ENCODE results near the gene CD9. TPM values are rescaled to one million over a fixed set of nuclear protein-coding genes. Genes with fewer than 3 reads are reported as not detected.

Gene CD9
- total RNA-seq, 1 donor from 2014 or later = 120 TPM

DNA sequence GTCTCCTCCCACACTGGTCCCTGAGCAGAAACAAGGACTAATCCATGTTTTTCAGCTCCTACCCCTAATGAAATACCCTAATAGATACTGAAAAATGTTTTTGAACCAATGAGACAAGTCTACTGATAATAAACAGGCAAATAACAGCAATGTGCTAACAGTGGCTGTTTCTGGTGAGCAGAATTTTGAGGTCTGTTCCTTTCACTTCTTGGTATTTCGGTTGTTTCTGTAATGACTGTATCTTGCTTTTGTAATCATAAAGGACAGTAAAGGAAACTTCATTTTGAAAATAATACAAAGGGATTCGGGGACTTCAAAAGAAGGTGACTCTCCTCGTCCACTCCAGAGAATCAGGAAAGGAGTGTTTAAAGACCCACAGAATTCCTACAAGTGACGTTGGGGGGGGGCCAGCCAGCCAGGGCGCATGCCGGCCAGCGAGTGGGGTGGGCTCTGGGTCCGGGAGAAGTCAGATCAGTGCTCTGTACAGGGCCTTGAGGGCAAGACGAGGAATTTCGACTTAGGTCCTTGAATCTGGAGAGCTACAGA is 1.1 kb upstream of the CD9 start:
- no peaks in the 10 kb centered on the region for H3K9me3 Mint-ChIP-seq
- no peak for TF ChIP-seq CTCF (conservative IDR thresholded peaks at IDR 0.05)
- peaks cover 52% of the 10 kb centered on the region for H3K27me3 Mint-ChIP-seq
- peaks cover 12% of the 10 kb centered on the region for H3K36me3 Mint-ChIP-seq
- peaks cover 34% of the 10 kb centered on the region for H3K4me1 Mint-ChIP-seq (ENCODE audit: unreplicated experiment)
- peak overlapping the region; percentile 87 for H3K4me3 Mint-ChIP-seq
- H3K27ac Mint-ChIP-seq = peak overlapping the region; percentile 98
- no peak for DNase-seq (ENCODE audit: extremely low spot score, unreplicated experiment)

DNA sequence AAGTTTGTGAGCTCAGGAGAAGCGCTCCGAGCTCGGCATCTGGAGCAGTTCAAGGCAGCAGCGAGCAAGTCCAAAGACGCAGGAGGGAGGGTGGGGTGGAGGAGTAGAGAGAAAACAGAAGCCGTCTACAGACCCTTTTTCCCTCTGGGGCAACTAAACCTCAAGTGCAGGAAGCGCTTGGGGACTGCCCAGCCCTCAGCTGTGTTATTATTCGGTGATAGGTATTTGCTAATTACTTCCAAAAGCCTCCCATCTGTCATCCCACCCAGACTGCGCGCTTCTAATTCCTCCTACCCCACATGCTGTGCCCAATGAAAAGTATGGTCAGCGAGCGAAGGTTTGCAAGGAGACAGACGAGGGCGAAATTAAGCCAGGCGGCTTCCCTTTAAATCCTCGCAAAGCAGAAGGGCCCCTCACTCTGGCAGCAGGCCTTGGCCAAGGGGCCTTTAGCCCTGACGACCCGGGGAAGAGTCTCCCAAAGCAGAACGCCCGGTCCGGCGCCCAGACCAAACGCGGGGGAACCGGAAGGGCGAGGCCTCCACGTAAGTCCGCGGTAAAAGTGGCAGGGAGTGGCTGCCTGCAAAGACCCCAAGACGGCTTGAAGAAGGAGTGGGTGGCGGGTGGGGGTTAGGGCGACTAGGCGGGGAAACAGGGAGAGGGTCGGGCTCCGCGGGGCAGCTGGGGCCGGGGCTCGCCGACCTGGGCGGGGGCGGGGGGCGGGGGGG is 507 bp upstream of the CD9 start:
- peaks cover 38% of the 10 kb centered on the region for H3K4me1 Mint-ChIP-seq (ENCODE audit: unreplicated experiment)
- no peak for DNase-seq (ENCODE audit: extremely low spot score, unreplicated experiment)
- H3K27me3 Mint-ChIP-seq = peaks cover 55% of the 10 kb centered on the region
- peaks cover 12% of the 10 kb centered on the region for H3K36me3 Mint-ChIP-seq
- H3K4me3 Mint-ChIP-seq = peak overlapping the region; percentile 87
- TF ChIP-seq CTCF (conservative IDR thresholded peaks at IDR 0.05) = no peak
- H3K9me3 Mint-ChIP-seq = no peaks in the 10 kb centered on the region
- peak overlapping the region; percentile 98 for H3K27ac Mint-ChIP-seq

GRCh38 chr12:6201213-6201608 is 1.0 kb downstream of the CD9 start:
- no peaks in the 10 kb centered on the region for H3K9me3 Mint-ChIP-seq
- H3K36me3 Mint-ChIP-seq = peaks cover 23% of the 10 kb centered on the region
- peak overlapping the region; percentile 70 for H3K27ac Mint-ChIP-seq
- peaks cover 44% of the 10 kb centered on the region for H3K4me1 Mint-ChIP-seq (ENCODE audit: unreplicated experiment)
- no peak for TF ChIP-seq CTCF (conservative IDR thresholded peaks at IDR 0.05)
- DNase-seq (ENCODE audit: extremely low spot score, unreplicated experiment) = no peak
- H3K4me3 Mint-ChIP-seq = peak overlapping the region; percentile 91
- peaks cover 61% of the 10 kb centered on the region for H3K27me3 Mint-ChIP-seq

DNA sequence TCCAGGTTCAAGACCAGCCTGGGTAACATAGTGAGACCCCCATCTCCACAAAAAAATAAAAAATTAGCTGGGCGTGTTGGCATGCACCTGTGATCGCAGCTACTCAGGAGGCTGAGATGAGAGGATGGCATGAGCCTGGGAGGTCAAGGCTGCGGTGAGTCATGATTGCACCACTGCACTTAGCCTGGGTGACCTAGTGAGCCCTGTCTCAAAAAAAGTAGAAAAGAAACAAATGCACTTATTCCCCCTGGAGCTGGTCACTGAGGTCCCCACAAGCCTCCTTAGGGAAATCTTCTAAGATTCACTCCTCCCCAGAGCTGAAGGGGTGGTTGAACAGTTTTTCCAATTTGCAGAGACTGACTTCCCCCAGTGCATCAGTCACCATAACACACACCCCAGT is 1.6 kb downstream of the CD9 start:
- Mint-ChIP-seq H3K4me3 (peak overlapping the region; percentile 91), H3K27ac (peak overlapping the region; percentile 70), H3K27me3 (peaks cover 61% of the 10 kb centered on the region), H3K4me1 (ENCODE audit: unreplicated experiment) (peaks cover 44% of the 10 kb centered on the region), H3K9me3 (no peaks in the 10 kb centered on the region), H3K36me3 (peaks cover 23% of the 10 kb centered on the region)
- no peak for TF ChIP-seq CTCF (conservative IDR thresholded peaks at IDR 0.05)
- no peak for DNase-seq (ENCODE audit: extremely low spot score, unreplicated experiment)

GRCh38 chr12:6202304-6202703 is 2.1 kb downstream of the CD9 start:
- H3K4me3 Mint-ChIP-seq = peak overlapping the region; percentile 91
- TF ChIP-seq CTCF (conservative IDR thresholded peaks at IDR 0.05) = no peak
- H3K27ac Mint-ChIP-seq = peak overlapping the region; percentile 70
- no peaks in the 10 kb centered on the region for H3K9me3 Mint-ChIP-seq
- H3K27me3 Mint-ChIP-seq = peaks cover 61% of the 10 kb centered on the region
- H3K36me3 Mint-ChIP-seq = peaks cover 23% of the 10 kb centered on the region
- peaks cover 44% of the 10 kb centered on the region for H3K4me1 Mint-ChIP-seq (ENCODE audit: unreplicated experiment)
- DNase-seq (ENCODE audit: extremely low spot score, unreplicated experiment) = no peak

Measured in type B pancreatic cell (in vitro differentiated cells).